ENCODE results near the gene ETV7.

Gene ETV7

DNA sequence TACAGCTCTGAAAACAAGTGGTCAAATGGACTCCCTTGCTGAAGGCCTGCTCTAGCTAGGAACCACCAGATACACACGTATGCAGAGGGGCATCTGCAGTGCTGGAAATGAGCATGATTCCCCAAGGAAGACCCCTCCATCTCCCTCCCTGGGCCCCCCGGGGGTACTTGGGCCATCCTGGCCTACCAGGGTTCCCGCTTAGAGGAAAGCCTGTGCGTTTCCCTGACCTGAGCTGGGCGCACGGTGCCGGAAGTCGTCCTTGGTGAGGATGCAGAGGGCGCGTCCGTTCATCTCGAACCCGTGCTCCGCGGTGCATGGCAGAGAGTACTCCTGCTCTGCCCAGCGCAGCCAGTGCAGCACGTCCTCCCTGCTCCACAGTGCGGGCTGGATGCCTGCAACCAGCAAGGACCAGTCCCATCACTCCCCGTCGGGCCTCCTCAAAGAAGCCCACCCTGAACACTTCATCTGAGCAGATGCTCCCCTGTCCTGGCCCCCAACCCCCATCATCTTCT, 11.8 kb downstream of the ETV7 start:
- no peak for DNase-seq (ENCODE audit: low read depth, low spot score)
- no CpG with 5 or more reads among the region's 20 CpGs for WGBS (ENCODE audit: insufficient coverage, insufficient read length)
- H3K4me1 ChIP-seq (ENCODE audit: control insufficient read depth, insufficient read depth, low read length), result no peaks in the 10 kb centered on the region
- no peaks in the 10 kb centered on the region for H3K27me3 ChIP-seq (ENCODE audit: control insufficient read depth, insufficient read depth, low read length)
- H3K36me3 ChIP-seq (ENCODE audit: control insufficient read depth, insufficient read depth, low read length), result no peaks in the 10 kb centered on the region
- H3K9me3 ChIP-seq (ENCODE audit: control insufficient read depth, insufficient read depth, low read length), result no peaks in the 10 kb centered on the region
- H3K27ac ChIP-seq (ENCODE audit: low read length), result no peak overlapping the region
- no peak overlapping the region for H3K4me3 ChIP-seq (ENCODE audit: low read length)

DNA sequence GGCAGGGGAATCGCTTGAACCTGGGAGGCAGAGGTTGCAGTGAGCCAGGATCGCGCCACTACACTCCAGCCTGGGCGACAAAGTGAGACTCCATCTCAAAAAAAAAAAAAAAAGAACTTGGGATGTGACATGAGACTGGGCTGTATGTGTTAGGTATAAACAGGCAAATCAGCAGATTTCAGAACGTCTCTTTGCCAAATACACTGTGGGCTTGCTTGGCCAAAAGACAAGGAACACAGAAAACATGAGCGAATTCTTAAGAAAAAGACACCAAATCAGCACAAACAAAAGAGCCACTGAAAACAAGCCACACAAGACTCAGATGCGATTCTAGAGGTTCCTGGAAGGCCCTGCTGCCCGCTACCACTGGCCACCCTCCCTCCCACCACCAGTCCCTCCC, 12.5 kb downstream of the ETV7 start:
- WGBS (ENCODE audit: insufficient coverage, insufficient read length), result no CpG with 5 or more reads among the region's 8 CpGs
- Histone ChIP-seq H3K4me1 (ENCODE audit: control insufficient read depth, insufficient read depth, low read length) (no peaks in the 10 kb centered on the region), H3K9me3 (ENCODE audit: control insufficient read depth, insufficient read depth, low read length) (no peaks in the 10 kb centered on the region), H3K27ac (ENCODE audit: low read length) (no peak overlapping the region), H3K36me3 (ENCODE audit: control insufficient read depth, insufficient read depth, low read length) (no peaks in the 10 kb centered on the region), H3K4me3 (ENCODE audit: low read length) (no peak overlapping the region), H3K27me3 (ENCODE audit: control insufficient read depth, insufficient read depth, low read length) (no peaks in the 10 kb centered on the region)
- DNase-seq (ENCODE audit: low read depth, low spot score), result no peak

DNA sequence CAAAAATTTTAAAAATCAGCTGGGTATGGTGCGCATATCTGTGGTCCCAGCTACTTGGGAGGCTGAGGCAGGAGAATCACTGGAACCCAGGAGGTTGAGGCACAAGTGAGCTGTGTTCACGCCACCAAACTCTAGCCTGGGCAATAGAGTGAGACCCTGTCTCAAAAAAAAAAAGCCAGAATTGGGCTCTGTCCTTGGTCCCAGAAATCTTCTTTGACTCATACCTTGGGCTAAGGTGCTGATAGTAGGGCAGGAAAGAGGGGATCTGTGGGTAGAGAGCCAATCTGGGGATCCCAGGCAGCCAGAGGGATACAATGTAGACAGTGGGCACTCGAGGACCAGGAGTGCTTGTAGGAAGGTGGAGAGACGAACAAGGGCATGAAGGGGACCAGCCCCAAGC, 13.3 kb downstream of the ETV7 start:
- WGBS (ENCODE audit: insufficient coverage, insufficient read length), result no CpG with 5 or more reads among the region's 4 CpGs
- Histone ChIP-seq H3K4me3 (ENCODE audit: low read length) (no peak overlapping the region), H3K4me1 (ENCODE audit: control insufficient read depth, insufficient read depth, low read length) (no peaks in the 10 kb centered on the region), H3K27ac (ENCODE audit: low read length) (no peak overlapping the region), H3K27me3 (ENCODE audit: control insufficient read depth, insufficient read depth, low read length) (no peaks in the 10 kb centered on the region), H3K36me3 (ENCODE audit: control insufficient read depth, insufficient read depth, low read length) (no peaks in the 10 kb centered on the region), H3K9me3 (ENCODE audit: control insufficient read depth, insufficient read depth, low read length) (no peaks in the 10 kb centered on the region)
- no peak for DNase-seq (ENCODE audit: low read depth, low spot score)

DNA sequence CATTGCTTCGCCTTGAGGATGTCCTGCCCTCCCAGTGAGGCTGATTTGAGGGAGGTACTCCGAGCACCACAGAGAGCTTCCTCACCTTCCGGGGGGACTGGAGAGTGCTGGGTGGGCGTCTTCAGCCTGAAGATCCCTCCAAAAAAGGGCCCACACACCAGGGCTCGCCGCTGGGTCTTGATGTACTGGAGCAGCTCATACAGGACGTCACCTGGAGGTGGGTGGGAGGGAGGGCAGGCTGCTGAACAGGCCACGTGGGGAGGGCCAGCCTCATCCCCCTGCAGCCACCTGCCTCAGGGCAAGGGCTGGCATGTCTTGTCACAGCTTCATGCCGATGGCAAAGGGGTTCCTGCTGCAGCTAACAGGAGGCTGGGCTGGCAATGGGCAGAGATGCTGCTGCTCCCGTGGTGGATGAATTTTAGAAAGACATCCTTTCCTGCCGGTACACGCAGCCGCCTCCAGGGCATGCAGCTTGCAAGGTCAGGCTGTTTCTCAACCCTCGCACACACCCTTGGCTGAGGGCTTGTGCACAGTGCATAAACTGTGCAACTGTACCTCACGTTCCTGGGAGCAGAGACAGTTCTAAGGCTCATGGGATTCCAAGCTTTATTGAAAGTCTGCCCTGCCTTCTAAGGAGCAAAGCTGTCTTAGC, 14.0 kb downstream of the ETV7 start:
- DNase-seq (ENCODE audit: low read depth, low spot score), result no peak
- Histone ChIP-seq H3K27ac (ENCODE audit: low read length) (no peak overlapping the region), H3K27me3 (ENCODE audit: control insufficient read depth, insufficient read depth, low read length) (no peaks in the 10 kb centered on the region), H3K36me3 (ENCODE audit: control insufficient read depth, insufficient read depth, low read length) (no peaks in the 10 kb centered on the region), H3K4me1 (ENCODE audit: control insufficient read depth, insufficient read depth, low read length) (no peaks in the 10 kb centered on the region), H3K4me3 (ENCODE audit: low read length) (no peak overlapping the region), H3K9me3 (ENCODE audit: control insufficient read depth, insufficient read depth, low read length) (no peaks in the 10 kb centered on the region)
- whole genome bisulfite sequencing (ENCODE audit: insufficient coverage, insufficient read length), result no CpG with 5 or more reads among the region's 15 CpGs

DNA sequence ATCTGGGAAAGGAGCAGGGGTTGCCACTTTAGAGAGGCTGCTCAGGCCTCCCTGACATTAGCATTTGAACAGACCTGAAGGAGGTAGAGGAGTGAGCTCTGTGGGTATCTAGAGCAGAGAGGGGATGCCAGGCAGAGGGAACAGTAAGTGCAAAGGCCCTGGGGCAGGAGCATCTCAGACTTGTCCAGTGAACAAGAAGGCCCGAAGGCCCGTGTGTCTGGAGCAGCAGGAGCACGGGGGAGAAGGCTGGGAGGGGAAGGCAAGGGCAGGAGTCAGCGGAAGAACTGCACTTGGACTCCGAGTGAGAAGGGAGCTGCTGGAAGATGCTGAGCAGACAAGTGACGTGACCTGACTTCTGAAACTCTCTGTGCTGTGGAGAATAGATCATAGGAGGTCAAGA, 15.4 kb downstream of the ETV7 start:
- Histone ChIP-seq H3K9me3 (ENCODE audit: control insufficient read depth, insufficient read depth, low read length) (no peaks in the 10 kb centered on the region), H3K4me1 (ENCODE audit: control insufficient read depth, insufficient read depth, low read length) (no peaks in the 10 kb centered on the region), H3K27ac (ENCODE audit: low read length) (no peak overlapping the region), H3K36me3 (ENCODE audit: control insufficient read depth, insufficient read depth, low read length) (no peaks in the 10 kb centered on the region), H3K4me3 (ENCODE audit: low read length) (no peak overlapping the region), H3K27me3 (ENCODE audit: control insufficient read depth, insufficient read depth, low read length) (no peaks in the 10 kb centered on the region)
- no CpG with 5 or more reads among the region's 6 CpGs for WGBS (ENCODE audit: insufficient coverage, insufficient read length)
- no peak for DNase-seq (ENCODE audit: low read depth, low spot score)

DNA sequence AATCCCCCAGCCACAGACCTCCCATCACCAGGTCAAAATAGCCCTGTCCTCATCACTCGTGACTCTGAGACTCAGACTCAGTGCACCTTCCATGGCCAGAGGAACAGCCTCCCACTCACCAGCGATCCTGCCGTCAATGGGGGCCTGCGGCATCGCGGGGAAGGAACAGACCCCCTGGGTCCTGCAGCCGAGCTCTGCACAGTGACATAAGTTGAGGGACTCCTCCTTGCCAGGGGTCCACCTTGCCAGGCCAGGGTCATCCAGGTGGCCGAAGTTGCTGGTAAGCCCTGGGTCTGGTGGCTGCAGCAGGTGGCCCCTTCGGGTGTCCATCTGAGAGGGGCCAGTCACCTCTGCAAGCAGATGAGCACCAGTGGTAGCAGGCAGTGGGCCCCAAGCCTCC, 16.3 kb downstream of the ETV7 start:
- no CpG with 5 or more reads among the region's 9 CpGs for WGBS (ENCODE audit: insufficient coverage, insufficient read length)

DNA sequence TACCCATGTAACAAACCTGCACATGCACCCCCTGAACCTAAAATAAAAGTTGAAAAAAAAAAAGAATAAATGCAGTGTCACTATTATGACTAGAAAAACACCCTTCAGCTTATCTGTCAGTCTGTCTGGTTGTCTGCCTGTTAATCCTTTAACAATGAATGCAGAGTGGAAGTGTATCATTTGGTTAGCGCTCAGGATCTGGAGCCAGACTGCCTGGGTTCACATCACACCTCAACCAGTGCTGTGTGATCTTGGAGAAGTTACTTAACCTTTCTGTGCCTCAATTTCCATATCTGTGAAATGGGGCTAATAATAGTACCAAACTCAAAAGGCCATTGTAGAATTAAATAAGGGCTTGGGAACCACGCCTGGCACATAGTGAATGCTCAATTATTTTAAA, 16.8 kb downstream of the ETV7 start:
- no peaks in the 10 kb centered on the region for H3K4me1 ChIP-seq (ENCODE audit: control insufficient read depth, insufficient read depth, low read length)
- no peak overlapping the region for H3K4me3 ChIP-seq (ENCODE audit: low read length)
- no CpG with 5 or more reads among the region's 2 CpGs for WGBS (ENCODE audit: insufficient coverage, insufficient read length)
- no peak overlapping the region for H3K27ac ChIP-seq (ENCODE audit: low read length)
- DNase-seq (ENCODE audit: low read depth, low spot score), result no peak
- H3K9me3 ChIP-seq (ENCODE audit: control insufficient read depth, insufficient read depth, low read length), result no peaks in the 10 kb centered on the region
- H3K36me3 ChIP-seq (ENCODE audit: control insufficient read depth, insufficient read depth, low read length), result no peaks in the 10 kb centered on the region
- no peaks in the 10 kb centered on the region for H3K27me3 ChIP-seq (ENCODE audit: control insufficient read depth, insufficient read depth, low read length)

More for the DNA sequence above, 16.3 kb downstream of the ETV7 start:
- no peak for DNase-seq (ENCODE audit: low read depth, low spot score)
- Histone ChIP-seq H3K4me3 (ENCODE audit: low read length) (no peak overlapping the region), H3K27ac (ENCODE audit: low read length) (no peak overlapping the region), H3K36me3 (ENCODE audit: control insufficient read depth, insufficient read depth, low read length) (no peaks in the 10 kb centered on the region), H3K9me3 (ENCODE audit: control insufficient read depth, insufficient read depth, low read length) (no peaks in the 10 kb centered on the region), H3K4me1 (ENCODE audit: control insufficient read depth, insufficient read depth, low read length) (no peaks in the 10 kb centered on the region), H3K27me3 (ENCODE audit: control insufficient read depth, insufficient read depth, low read length) (no peaks in the 10 kb centered on the region)

DNA sequence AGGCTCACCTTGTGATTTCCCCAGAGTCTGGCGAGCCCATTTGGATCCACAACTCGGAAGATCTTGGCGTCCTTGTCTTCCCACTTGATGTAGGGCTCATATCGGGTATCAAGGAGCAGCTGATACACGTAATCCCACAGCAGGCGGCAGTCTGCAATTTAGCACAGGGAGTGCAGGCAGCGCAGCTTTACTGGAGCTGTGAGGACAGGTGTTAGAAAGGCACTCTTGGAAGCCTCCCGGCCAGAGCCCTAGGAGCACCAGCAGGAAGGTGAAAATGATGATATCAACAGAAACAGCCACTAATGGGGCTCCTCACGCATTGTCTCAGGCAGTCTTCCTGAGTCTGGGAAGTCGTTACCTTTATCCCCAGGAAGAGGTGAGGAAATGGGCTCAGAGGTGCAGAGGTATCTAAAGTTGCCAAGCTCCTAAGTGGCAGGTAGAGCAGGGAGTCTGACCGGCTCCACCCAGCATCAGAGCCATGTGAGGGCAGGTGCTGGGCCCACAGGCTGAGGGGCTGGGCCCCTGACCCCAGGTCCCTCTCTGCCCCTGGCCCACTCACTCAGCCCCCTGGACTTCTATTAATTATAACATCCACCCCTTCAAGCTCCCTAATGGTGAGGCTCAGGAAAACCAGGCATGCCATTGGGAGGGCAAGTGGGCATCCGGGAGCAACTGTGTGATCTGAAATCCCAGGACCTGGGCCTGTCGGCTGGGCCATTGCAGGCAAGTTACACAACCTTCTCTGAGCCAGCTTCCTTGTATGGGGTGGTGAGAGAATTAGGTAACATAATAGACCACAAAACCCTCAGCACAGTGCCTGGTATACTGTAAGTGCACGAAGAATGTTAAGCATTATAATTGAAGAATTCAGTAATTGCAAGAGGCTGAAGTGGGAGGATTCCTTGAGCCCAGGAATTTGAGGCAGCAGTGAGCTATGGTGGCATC, 18.3 kb downstream of the ETV7 start:
- Histone ChIP-seq H3K4me1 (ENCODE audit: control insufficient read depth, insufficient read depth, low read length) (no peaks in the 10 kb centered on the region), H3K36me3 (ENCODE audit: control insufficient read depth, insufficient read depth, low read length) (no peaks in the 10 kb centered on the region), H3K9me3 (ENCODE audit: control insufficient read depth, insufficient read depth, low read length) (no peaks in the 10 kb centered on the region), H3K27ac (ENCODE audit: low read length) (no peak overlapping the region), H3K27me3 (ENCODE audit: control insufficient read depth, insufficient read depth, low read length) (no peaks in the 10 kb centered on the region), H3K4me3 (ENCODE audit: low read length) (no peak overlapping the region)
- WGBS (ENCODE audit: insufficient coverage, insufficient read length), result no CpG with 5 or more reads among the region's 14 CpGs
- no peak for DNase-seq (ENCODE audit: low read depth, low spot score)

DNA sequence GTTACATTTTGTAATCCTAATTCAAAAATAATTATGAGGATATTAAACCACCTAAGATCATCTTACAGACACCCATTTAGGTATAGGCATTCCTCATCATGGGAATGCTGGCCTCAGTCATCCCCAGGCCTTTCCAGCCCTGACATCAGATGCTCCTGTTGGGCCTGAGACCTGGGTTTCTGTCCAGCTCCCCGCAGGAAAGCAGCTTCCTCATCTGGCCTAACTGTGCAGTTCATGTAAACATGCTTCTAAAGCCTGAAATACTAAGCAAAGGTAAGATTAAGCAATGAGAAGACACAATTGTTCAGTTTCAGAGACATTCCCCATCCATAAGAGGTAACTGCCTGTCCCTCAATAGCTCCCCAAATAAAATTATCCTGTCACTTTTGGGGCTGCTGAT, 19.0 kb downstream of the ETV7 start:
- no peak for DNase-seq (ENCODE audit: low read depth, low spot score)
- Histone ChIP-seq H3K4me1 (ENCODE audit: control insufficient read depth, insufficient read depth, low read length) (no peaks in the 10 kb centered on the region), H3K36me3 (ENCODE audit: control insufficient read depth, insufficient read depth, low read length) (no peaks in the 10 kb centered on the region), H3K27ac (ENCODE audit: low read length) (no peak overlapping the region), H3K27me3 (ENCODE audit: control insufficient read depth, insufficient read depth, low read length) (no peaks in the 10 kb centered on the region), H3K4me3 (ENCODE audit: low read length) (no peak overlapping the region), H3K9me3 (ENCODE audit: control insufficient read depth, insufficient read depth, low read length) (no peaks in the 10 kb centered on the region)
- no CpG with 5 or more reads among the region's 1 CpG for WGBS (ENCODE audit: insufficient coverage, insufficient read length)

DNA sequence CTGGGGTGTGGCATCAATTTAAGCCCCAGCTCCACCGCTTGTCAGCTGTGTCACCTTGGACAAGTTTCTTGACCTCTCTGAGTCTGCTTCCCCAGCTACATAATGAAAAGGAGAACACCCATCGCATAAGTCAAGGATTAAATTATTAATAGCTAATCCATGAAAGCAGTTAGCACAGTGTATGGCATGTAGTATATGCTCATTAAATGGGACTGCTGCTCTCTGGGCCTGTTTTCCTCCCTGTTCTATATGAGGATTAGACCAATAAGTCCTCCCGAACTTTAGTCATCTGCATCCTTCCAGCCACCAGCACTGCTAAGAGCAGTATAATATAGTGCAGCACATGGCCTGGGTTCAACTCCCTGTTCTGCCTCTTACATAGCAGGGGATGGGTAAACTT, 19.7 kb downstream of the ETV7 start:
- no peak overlapping the region for H3K4me3 ChIP-seq (ENCODE audit: low read length)
- no CpG with 5 or more reads among the region's 3 CpGs for WGBS (ENCODE audit: insufficient coverage, insufficient read length)
- H3K36me3 ChIP-seq (ENCODE audit: control insufficient read depth, insufficient read depth, low read length), result no peaks in the 10 kb centered on the region
- no peaks in the 10 kb centered on the region for H3K9me3 ChIP-seq (ENCODE audit: control insufficient read depth, insufficient read depth, low read length)
- H3K4me1 ChIP-seq (ENCODE audit: control insufficient read depth, insufficient read depth, low read length), result no peaks in the 10 kb centered on the region
- DNase-seq (ENCODE audit: low read depth, low spot score), result no peak
- no peak overlapping the region for H3K27ac ChIP-seq (ENCODE audit: low read length)
- no peaks in the 10 kb centered on the region for H3K27me3 ChIP-seq (ENCODE audit: control insufficient read depth, insufficient read depth, low read length)
